Gastroesophageal sphincter (tissue), 4 donors: ENCODE measurements around the gene RNPS1. TPM values are rescaled to one million over a fixed set of nuclear protein-coding genes. Genes with fewer than 3 reads are reported as not detected.

Experiments
- ATAC-seq: fragments of 150-250 bp; one replicate; pipeline ENCODE4 v1.9.1; 2016; ENCODE audit warnings: mild to moderate bottlenecking, moderate library complexity
- H3K27ac ChIP-seq, 4 donors: fragments of 200-600 bp; sonication (generic) in 3 of 4; 1 replicate in 3 of 4; 2 replicates in 1 of 4; pipeline ENCODE4 v1.5.1; 2016 to 2019
- H3K27me3 ChIP-seq: fragments of 200-600 bp; sonication (generic); one replicate; pipeline ENCODE4 v1.5.1; 2019
- H3K36me3 ChIP-seq, 2 donors: fragments of 200-600 bp; sonication (generic); one replicate each; pipeline ENCODE4 v1.5.1; 2019; ENCODE audit warnings: control low read depth in 1 of 2
- H3K4me1 ChIP-seq, 3 donors: fragments of 200-600 bp; sonication (generic); 1 replicate in 2 of 3; 2 replicates in 1 of 3; pipeline ENCODE4 v1.5.1; 2016 to 2019; ENCODE audit warnings: control low read depth in 2 of 3
- H3K4me3 ChIP-seq, 2 donors: fragments of 200-600 bp; sonication (generic); one replicate each; pipeline ENCODE4 v1.5.1; 2019; ENCODE audit warnings: mild to moderate bottlenecking in 1 of 2, moderate library complexity in 1 of 2
- H3K9me3 ChIP-seq, 3 donors: fragments of 200-600 bp; sonication (generic); one replicate each; pipeline ENCODE4 v1.5.1; 2017 to 2019; ENCODE audit warnings: control low read depth in 2 of 3
- CTCF ChIP-seq, 4 experiments: fragments of 200-600 bp in 2 of 4; fragments of 450-650 bp in 2 of 4; sonication (generic) in 1 of 4; IDR thresholded peaks; one replicate each; pipeline ENCODE4 v1.5.1; 2017 to 2019; ENCODE audit warnings: antibody characterized with exemption in 4 of 4, mild to moderate bottlenecking in 2 of 4, moderate library complexity in 2 of 4
- EP300 ChIP-seq: sonication (generic); formaldehyde crosslinking; IDR thresholded peaks from one replicate; pipeline ENCODE4 v1.6.1; 2017; ENCODE audit warnings: antibody characterized with exemption, mild to moderate bottlenecking
- POLR2A ChIP-seq, 2 donors: fragments of 450-650 bp; IDR thresholded peaks; one replicate each; pipeline ENCODE4 v1.6.1; 2017; ENCODE audit warnings: antibody characterized with exemption in 2 of 2, mild to moderate bottlenecking in 2 of 2, moderate library complexity in 1 of 2
- POLR2AphosphoS5 ChIP-seq: sonication (generic); formaldehyde crosslinking; IDR thresholded peaks from one replicate; pipeline ENCODE4 v1.6.1; 2017; ENCODE audit warnings: antibody characterized with exemption
- WGBS, 2 donors: methylation state at CpG; one replicate each; pipeline ENCODE4 v1.1.5; 2018; ENCODE audit warnings: low coverage in 1 of 2; 5-methylcytosine and 5-hydroxymethylcytosine counted together
- total RNA-seq, 4 donors: library from RNA; depleted of rRNA; stranded (reverse); fragments of >200 nt; gene quantifications; one replicate each; pipeline ENCODE4 v1.1.0, GENCODE V29; 2016

The RNPS1 gene
- total RNA-seq = 100 to 1,000 TPM; 117 to 171 (median 128) TPM

GRCh38 chr16:2267913-2268666 lies at the start of gene RNPS1:
TSS of gene RNPS1 (minus strand) at chr16:2268126. CDS start at chr16:2264643, 3,483 bp downstream.
- peak; percentile 96 for ATAC-seq
- TF ChIP-seq POLR2A (IDR thresholded peaks at IDR 0.05) = peak; percentile 97
- TF ChIP-seq CTCF (IDR thresholded peaks at IDR 0.05) = no peak
- peak; percentile 100 for TF ChIP-seq POLR2AphosphoS5
- no CpG with 5 or more reads among the region's 88 CpGs for WGBS, 2 donors

GRCh38 chr16:2317231-2318020 lies 49.5 kb upstream of the RNPS1 start:
- no peaks in the 10 kb centered on the region for H3K4me1 ChIP-seq
- ATAC-seq = no peak
- WGBS, 2 donors = 100% methylated on average over 2 of the region's 26 CpGs; no CpG with 5 or more reads in 1 of the 2 donors
- no peak overlapping the region for H3K4me3 ChIP-seq
- H3K36me3 ChIP-seq = peaks cover 0 to 84% of the 10 kb centered on the region in 2 donors
- TF ChIP-seq POLR2A (IDR thresholded peaks at IDR 0.05) (no peak), CTCF (IDR thresholded peaks at IDR 0.05) (no peak), EP300 (no peak), POLR2AphosphoS5 (no peak)
- H3K27me3 ChIP-seq = no peaks in the 10 kb centered on the region
- no peaks in the 10 kb centered on the region for H3K9me3 ChIP-seq
- H3K27ac ChIP-seq = no peak overlapping the region

More at GRCh38 chr16:2267913-2268666, at the start of gene RNPS1:
- Histone ChIP-seq H3K9me3 (no peaks in the 10 kb centered on the region), H3K4me1 (peaks cover 0 to 70% (median 21%) of the 10 kb centered on the region in 3 donors), H3K27me3 (no peaks in the 10 kb centered on the region), H3K4me3 (peak within 1 kb of the TSS; percentile 71 to 83), H3K36me3 (peaks cover 0 to 23% of the 10 kb centered on the region in 2 donors), H3K27ac (peak within 1 kb of the TSS; percentile 68 to 96 (median 95))

- 83 to 94% methylated on average over 5 to 13 of the region's 30 CpGs for WGBS, 2 donors
- ATAC-seq = no peak
- Histone ChIP-seq H3K27ac (no peak overlapping the region), H3K27me3 (no peaks in the 10 kb centered on the region), H3K9me3 (no peaks in the 10 kb centered on the region), H3K4me1 (no peaks in the 10 kb centered on the region), H3K4me3 (no peak overlapping the region), H3K36me3 (peaks cover 0 to 62% of the 10 kb centered on the region in 2 donors)
- TF ChIP-seq POLR2AphosphoS5 (no peak), CTCF (IDR thresholded peaks at IDR 0.05) (no peak), EP300 (no peak), POLR2A (IDR thresholded peaks at IDR 0.05) (no peak)
Measured at GRCh38 chr16:2308089-2308962, 40.4 kb upstream of the RNPS1 start.

- 36 to 56% methylated on average over 3 to 4 of the region's 10 CpGs for WGBS, 2 donors
- ATAC-seq = no peak
- no peak for TF ChIP-seq POLR2A (IDR thresholded peaks at IDR 0.05)
- TF ChIP-seq CTCF (IDR thresholded peaks at IDR 0.05) = no peak
- TF ChIP-seq POLR2AphosphoS5 = no peak
- TF ChIP-seq EP300 = no peak
Measured at GRCh38 chr16:2299915-2300192, 31.9 kb upstream of the RNPS1 start.

More at GRCh38 chr16:2299915-2300192, 31.9 kb upstream of the RNPS1 start:
- no peaks in the 10 kb centered on the region for H3K27me3 ChIP-seq
- no peak overlapping the region for H3K4me3 ChIP-seq
- H3K27ac ChIP-seq = no peak overlapping the region
- H3K4me1 ChIP-seq = no peaks in the 10 kb centered on the region
- peaks cover 0 to 89% of the 10 kb centered on the region in 2 donors for H3K36me3 ChIP-seq
- no peaks in the 10 kb centered on the region for H3K9me3 ChIP-seq
